Fibroblast of villous mesenchyme (primary cell): ENCODE results near the gene SCTR. TPM values are rescaled to one million over a fixed set of nuclear protein-coding genes. Genes with fewer than 3 reads are reported as not detected.
A peak's percentile ranks its signal among the peaks of the same experiment; 100 is the strongest.

Source experiments
- DNase-seq: peaks from one replicate; pipeline ENCODE4 v3.0.0-alpha.2; 2010; ENCODE audit warnings: low read depth
- H3K4me3 ChIP-seq: 2 replicates; pipeline ENCODE4 v1.5.1; 2011; ENCODE audit warnings: low read depth, mild to moderate bottlenecking, low read length
- CTCF ChIP-seq: IDR thresholded peaks from 2 replicates; pipeline ENCODE4 v1.5.1; 2012; ENCODE audit warnings: low read depth, mild to moderate bottlenecking, low read length; ENCODE audit not compliant: insufficient read depth
- total RNA-seq: library from RNA; depleted of rRNA; stranded (reverse); fragments of >200 nt; gene quantifications from 2 replicates; pipeline ENCODE4 v1.2.3, GENCODE V29; 2012

SCTR gene
- total RNA-seq, 1 donor, result not detected

GRCh38 chr2:119427756-119428155, 96.5 kb downstream of the SCTR start:
- TF ChIP-seq CTCF, result no peak
- H3K4me3 ChIP-seq, result no peak overlapping the region
- no peak for DNase-seq

- TF ChIP-seq CTCF, result no peak
- no peak overlapping the region for H3K4me3 ChIP-seq
- DNase-seq, result peak; percentile 83
Measured at GRCh38 chr2:119426801-119427395, 97.4 kb downstream of the SCTR start.

GRCh38 chr2:119426396-119426675, 97.9 kb downstream of the SCTR start:
- DNase-seq, result no peak
- TF ChIP-seq CTCF, result no peak
- no peak overlapping the region for H3K4me3 ChIP-seq

GRCh38 chr2:119425620-119426395, 98.5 kb downstream of the SCTR start:
- no peak for TF ChIP-seq CTCF
- H3K4me3 ChIP-seq, result no peak overlapping the region
- peak; percentile 64 for DNase-seq

GRCh38 chr2:119425119-119425405, 99.2 kb downstream of the SCTR start:
- no peak overlapping the region for H3K4me3 ChIP-seq
- no peak for DNase-seq
- TF ChIP-seq CTCF, result no peak

GRCh38 chr2:119424284-119425118, 99.8 kb downstream of the SCTR start:
- no peak for DNase-seq
- no peak for TF ChIP-seq CTCF
- no peak overlapping the region for H3K4me3 ChIP-seq
